ENCODE measurements around the gene BCR.

BCR gene

GRCh38 chr22:23222033-23222792, 41.9 kb downstream of the BCR start:
- H3K4me3 ChIP-seq (ENCODE audit: low read length): no peak overlapping the region
- DNase-seq (ENCODE audit: low read depth): no peak
- TF ChIP-seq CTCF (conservative IDR thresholded peaks at IDR 0.05; ENCODE audit: low read depth, low read length): no peak

- DNase-seq (ENCODE audit: low read depth): no peak
- no peak for TF ChIP-seq CTCF (conservative IDR thresholded peaks at IDR 0.05; ENCODE audit: low read depth, low read length)
- no peak overlapping the region for H3K4me3 ChIP-seq (ENCODE audit: low read length)
Observed at GRCh38 chr22:23222793-23223568, 42.7 kb downstream of the BCR start.

GRCh38 chr22:23223569-23224317, 43.4 kb downstream of the BCR start:
- DNase-seq (ENCODE audit: low read depth): no peak

GRCh38 chr22:23224846-23225245, 44.5 kb downstream of the BCR start:
- DNase-seq (ENCODE audit: low read depth): no peak
- TF ChIP-seq CTCF (conservative IDR thresholded peaks at IDR 0.05; ENCODE audit: low read depth, low read length): no peak
- no peak overlapping the region for H3K4me3 ChIP-seq (ENCODE audit: low read length)

More at GRCh38 chr22:23223569-23224317, 43.4 kb downstream of the BCR start:
- TF ChIP-seq CTCF (conservative IDR thresholded peaks at IDR 0.05; ENCODE audit: low read depth, low read length): no peak
- H3K4me3 ChIP-seq (ENCODE audit: low read length): no peak overlapping the region

GRCh38 chr22:23225337-23225723, 45.0 kb downstream of the BCR start:
- no peak for DNase-seq (ENCODE audit: low read depth)
- no peak for TF ChIP-seq CTCF (conservative IDR thresholded peaks at IDR 0.05; ENCODE audit: low read depth, low read length)
- no peak overlapping the region for H3K4me3 ChIP-seq (ENCODE audit: low read length)

GRCh38 chr22:23225724-23226496, 45.6 kb downstream of the BCR start:
- no peak for TF ChIP-seq CTCF (conservative IDR thresholded peaks at IDR 0.05; ENCODE audit: low read depth, low read length)
- no peak for DNase-seq (ENCODE audit: low read depth)
- no peak overlapping the region for H3K4me3 ChIP-seq (ENCODE audit: low read length)
